Activated CD4-positive, alpha-beta T cell treated with anti-CD3 and anti-CD28 coated beads, Interleukin-2, Interleukin-6, amounts not matched to agents 100 ng/mL and 50 ng/mL, durations not matched to agents 16 hours and 8 hours (primary cell): ENCODE results near the gene SLC43A1.
"Not testable (repeated sequence)": the region's sequence is repeated elsewhere in the genome, so short reads cannot be mapped to it uniquely, and the experiment has no call there.

Experiments used
- DNase-seq: peaks from one replicate; pipeline ENCODE4 v3.0.0-alpha.2; 2020

Gene SLC43A1

DNA sequence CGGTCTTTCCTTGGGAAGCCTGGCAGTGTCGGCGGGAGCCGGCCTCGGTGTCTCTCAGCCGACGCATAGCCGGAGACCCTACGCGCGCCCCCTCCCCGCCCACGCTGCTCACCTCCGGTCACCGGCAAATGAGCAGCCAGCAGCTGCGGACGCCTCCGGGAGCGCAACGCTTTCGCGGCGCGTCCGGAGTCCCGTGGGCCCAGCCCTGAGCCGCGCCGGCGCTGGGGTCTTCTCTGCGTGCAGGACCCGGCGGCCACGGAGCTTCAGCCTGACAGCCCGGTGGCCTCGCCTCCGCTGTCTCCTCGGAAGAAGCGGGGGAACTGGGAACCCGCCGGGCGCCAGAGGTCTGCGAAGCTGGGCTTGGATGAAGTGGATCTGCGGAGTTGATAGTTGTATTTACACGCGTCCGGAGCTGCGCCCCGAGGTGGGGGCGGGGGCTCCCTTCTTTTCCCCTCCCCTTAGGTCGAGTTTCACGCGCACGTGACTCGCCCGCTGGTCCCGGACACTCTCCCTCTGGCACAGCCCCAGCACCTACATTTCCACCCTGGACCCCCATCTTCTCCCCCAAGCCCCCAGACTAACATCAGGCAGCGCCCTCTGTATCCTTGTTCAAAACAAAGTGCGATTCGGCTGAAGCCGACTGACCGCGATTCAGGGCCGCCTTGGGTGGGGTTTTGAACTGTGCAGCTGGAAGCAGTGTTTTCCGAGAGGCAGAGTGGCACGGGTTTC, at the start of gene SLC43A1:
SLC43A1 (minus strand) TSS at position 371 of the 729 bp plus-strand sequence. CDS start 1,591 bp downstream, outside the sequence.
- DNase-seq: peak; percentile 58

DNA sequence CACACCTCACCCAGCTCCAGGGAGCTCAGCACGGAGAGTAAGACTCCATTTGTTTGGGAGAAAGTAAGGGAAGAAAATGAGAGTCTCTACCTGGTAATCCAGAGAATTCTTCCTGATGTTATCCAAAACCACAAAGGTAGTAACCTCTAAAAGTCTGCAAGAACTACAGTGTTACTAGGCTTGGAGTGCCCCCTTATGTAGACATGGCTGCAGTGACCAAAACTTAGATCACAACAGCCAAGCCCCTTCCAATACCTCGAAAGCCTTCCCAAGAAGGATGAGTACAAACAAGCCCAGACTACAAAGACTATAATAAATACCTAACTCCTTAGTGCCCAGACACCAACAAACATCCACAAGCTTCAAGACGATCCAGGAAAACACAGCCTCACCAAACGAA, 47.1 kb upstream of the SLC43A1 start:
- no peak for DNase-seq

DNA sequence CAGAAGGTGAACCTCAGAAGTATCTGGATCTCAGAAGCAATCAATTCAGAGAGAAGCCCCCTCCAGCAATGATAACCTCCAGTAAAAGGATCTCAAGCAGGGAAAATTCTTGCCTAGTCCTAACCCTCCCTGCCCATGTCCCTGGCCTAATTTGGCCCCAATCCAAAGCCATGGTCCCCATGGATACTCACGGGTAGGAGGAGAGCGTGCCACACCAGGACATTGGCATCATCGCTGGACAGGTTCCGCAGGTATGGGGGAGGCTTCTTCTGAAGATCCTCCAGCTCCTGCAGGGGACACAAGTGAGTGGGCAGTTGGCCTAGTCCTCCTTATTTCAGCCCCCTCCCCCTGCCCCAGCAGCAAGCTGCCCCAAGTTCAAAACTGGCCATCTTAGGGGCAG, 44.6 kb upstream of the SLC43A1 start:
- DNase-seq: no peak

DNA sequence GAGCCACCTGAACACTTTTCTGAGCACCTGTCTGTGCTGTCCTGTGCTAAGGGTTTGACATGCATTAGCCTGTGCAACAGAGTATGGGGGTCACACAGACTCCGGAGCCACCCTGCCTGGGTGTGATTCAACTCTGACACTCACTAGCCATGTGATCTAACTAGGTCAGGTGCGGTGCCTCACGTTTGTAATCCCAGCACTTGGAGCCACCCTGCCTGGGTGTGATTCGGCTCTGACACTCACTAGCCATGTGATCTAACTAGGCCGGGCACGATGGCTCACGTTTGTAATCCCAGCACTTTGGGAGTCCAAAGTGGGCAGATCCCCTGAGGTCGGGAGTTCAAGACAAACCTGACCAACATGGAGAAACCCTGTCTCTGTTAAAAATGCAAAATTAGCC, 40.5 kb upstream of the SLC43A1 start:
- no peak for DNase-seq

DNA sequence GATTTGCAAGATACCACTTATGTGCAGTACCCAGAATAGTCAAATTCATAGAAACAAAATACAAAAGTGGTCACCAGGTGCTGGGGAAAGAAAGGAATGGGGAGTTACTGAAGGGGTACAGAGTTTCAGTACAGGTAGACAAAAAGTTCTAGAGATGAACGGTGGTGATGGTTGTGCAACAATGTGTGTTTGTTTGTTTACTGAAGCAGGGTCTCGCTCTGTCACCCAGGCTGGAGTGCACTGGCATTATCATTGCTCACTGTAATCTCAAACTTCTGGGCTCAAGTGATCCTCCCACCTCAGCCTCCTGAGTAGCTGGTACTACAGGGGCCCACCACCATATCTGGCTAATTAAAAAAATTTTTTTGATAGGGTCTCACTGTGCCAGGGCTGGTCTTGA, 39.9 kb upstream of the SLC43A1 start:
- no peak for DNase-seq

DNA sequence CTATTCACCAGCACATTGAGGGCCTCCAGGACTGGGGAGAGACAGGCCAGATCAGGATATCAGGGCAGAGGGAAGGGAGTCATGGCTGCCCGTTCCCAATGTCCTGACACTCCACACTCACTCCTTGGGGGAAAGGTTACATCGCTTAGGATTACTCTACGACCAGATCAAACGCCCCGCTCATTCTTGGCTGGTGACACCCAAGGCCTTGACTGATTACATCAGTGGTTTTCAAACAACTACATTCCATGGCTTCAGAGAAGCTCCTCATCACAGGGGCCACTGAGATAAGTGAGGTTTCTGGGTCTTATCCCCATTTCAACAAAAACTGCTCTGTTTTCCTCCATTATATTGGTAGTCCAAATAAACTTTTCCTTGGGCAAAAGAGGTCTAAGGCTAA, 37.0 kb upstream of the SLC43A1 start:
- DNase-seq: no peak

DNA sequence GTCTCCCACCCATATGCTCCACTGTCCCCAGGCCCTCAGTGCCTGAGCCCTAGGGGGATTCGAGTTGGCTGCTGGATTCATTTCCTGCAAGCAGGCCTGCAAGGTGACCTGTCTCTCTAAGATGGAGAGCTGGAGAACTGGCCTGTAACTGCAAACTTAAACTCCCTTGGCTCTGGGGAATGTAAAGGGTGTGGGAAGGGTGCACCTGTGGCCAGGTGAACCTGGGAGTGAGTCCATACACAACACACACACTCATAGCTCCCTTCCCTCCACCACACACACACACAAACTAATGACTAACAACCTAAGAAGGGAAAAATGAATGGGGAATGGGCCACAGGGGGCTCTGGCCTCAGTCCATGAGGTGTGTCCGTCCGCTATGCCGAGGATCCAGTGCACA, 36.4 kb upstream of the SLC43A1 start:
- DNase-seq: no peak

DNA sequence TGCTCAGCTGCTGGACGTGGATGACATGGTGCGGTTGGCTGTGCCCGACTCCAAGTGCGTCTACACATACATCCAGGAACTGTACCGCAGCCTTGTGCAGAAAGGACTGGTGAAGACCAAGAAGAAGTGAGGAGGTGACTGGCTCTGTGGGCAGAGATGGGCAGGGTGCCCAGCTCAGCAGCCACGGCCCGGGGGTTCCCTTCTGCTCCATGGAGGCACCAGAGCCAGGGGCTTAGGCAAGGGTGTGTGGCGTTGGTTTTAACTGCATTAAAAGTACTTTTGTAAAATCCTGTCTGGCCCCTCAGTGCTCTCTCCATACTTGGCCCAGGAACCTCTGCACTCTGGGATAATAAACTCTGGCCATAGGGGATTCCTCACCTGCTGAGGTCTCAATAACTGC, 34.5 kb upstream of the SLC43A1 start:
- no peak for DNase-seq

DNA sequence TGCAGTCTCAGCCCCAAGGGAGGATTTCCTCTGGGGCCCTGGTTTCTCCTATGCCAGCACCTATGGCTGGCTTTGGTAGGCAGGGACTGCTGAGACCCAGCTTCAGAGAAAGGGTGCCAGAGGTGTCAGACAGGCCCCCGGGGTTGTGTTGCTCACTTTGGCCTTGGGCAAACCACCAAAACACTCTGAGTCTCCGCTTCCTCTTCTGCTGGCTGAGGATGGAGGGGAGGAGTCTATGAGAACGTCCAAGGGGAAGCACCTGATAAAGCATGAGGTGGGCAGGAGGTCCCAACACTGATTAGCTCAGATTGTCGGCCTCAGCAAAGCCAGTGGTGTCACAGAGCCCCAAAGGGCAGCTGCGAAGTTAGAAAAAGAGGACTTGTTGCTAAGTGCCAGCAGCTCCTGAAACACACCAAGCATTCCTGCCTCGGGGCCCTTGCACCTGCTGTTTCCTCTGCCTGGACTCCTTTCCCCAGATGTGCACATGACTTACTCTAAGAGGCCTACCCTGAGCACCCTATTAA, 32.4 kb upstream of the SLC43A1 start:
- no peak for DNase-seq

DNA sequence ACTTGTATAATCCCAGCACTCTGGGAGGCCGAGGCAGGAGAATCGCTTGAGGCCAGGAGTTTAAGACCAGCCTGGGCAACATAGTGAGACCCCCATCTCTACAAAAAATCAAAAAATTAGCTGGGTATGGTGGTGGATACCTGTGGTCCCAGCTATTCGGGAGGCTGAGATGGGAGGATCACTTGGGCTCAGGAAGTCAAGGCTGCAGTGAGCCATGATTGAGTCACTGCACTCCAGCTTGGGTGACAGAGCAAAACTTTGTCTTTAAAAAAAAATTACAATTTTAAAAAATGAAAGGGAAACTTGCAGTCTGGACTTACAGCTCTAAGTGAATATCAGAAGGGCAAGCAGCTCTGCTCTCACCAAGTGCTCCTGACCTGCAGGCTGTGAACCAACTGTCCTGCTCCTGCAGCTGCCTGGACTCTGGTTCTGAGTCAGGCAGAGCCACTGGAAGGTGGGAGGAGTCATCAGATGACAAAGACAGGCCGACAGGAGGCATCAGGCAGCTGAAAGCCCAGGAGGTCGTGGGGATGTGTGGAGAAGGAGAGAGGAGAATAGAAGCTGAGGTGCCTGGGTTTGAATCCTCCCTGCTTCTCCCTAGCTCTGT, 31.5 kb upstream of the SLC43A1 start:
- DNase-seq: peak; percentile 46

DNA sequence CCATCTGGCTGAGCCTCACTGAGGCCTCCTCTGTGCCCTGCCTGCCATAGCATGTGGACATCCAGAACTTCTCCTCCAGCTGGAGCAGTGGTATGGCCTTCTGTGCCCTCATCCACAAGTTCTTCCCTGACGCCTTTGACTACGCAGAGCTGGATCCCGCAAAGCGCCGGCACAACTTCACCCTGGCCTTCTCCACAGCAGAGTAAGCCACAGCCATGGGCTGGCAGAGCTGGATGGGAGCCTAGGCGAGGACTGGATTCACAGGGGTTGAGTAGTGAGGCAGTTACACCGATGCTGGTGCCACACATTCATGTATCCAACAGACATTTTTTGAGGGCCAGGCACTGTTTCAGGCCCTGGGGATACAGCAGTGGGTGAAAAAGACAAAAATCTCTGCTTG, 30.9 kb upstream of the SLC43A1 start:
- DNase-seq: no peak

DNA sequence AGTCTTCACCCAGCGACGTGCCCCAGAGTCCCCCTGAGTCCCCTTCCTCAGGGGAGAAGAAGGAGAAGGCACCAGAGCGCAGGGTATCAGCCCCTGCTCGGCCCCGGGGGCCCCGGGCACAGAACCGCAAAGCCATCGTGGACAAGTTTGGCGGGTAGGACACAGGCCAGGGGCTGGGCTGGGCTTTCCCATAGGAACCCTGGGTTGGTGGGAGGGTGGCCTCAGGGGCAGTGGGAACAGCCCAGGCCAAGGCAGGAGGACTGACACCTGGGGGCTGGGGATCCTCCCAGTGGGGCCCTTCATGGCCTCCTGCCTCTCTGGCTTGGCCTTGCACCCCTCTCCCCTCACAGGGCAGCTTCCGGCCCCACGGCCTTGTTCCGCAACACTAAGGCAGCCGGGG, 30.4 kb upstream of the SLC43A1 start:
- DNase-seq: no peak

DNA sequence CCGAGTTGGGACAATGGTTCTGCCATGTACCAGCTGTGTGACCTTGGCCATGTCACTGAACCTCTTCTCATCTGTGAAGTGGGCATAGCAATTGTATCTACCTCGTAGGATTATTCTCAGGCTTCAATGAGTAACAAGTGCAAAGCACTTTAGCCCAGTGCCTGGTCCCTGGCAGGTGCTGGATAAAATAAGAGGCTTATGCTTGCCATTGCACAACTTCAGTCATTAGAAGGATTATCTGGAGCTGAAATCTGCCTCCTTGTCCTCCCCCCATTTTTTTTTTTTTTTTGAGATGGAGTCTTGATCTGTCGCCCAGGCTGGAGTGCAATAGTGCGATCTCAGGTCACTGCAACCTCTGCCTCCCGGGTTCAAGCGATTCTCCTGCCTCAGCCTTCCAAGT, 29.1 kb upstream of the SLC43A1 start:
- no peak for DNase-seq

DNA sequence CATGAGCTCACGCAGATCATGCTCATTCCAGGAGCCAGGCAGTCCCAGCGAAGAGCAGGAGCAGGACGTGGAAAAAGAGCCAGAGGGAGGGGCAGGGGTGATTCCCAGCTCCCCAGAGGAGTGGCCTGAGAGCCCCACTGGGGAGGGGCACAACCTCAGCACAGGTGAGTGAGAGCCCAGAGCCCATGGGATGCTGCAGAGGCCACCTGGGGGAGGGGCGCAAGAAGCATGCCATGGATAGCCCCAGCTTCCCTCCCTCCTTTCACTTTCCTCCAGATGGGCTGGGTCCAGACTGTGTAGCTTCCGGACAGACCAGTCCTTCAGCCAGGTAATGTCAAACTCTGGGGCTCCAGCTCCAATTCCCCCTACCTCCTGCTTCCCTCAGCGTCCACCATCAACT, 28.1 kb upstream of the SLC43A1 start:
- no peak for DNase-seq

DNA sequence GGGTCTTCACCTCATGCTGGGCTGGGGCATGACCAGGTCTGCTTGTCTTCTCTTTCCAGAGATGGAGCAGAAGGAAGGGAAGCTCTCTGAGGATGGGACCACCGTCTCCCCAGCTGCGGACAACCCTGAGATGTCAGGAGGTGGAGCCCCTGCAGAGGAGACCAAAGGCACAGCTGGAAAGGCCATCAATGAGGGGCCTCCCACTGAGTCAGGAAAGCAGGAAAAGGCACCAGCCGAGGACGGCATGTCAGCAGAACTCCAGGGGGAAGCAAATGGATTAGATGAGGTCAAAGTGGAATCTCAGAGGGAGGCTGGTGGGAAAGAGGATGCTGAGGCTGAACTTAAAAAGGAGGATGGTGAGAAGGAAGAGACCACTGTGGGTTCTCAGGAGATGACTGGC, 27.1 kb upstream of the SLC43A1 start:
- DNase-seq: no peak

DNA sequence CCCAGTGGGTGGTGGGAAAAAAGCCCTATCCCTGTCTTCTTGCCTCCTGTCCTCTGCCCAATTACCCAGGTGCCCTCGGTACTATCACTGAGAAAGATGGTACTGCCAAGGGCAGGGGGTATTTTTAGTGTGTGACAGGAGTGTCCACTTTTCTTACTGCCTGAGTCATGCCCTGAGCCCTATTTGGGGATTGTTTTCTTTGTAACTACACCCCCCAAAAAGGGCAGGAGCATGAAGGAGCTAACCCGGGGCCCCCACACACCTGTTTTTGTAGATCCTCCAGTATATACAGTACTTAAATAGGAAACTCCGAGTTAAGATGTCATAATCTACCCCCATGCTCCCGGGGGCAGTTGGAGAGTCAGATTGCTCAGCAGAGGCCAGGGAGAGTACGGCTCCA, 25.7 kb upstream of the SLC43A1 start:
- DNase-seq: no peak

DNA sequence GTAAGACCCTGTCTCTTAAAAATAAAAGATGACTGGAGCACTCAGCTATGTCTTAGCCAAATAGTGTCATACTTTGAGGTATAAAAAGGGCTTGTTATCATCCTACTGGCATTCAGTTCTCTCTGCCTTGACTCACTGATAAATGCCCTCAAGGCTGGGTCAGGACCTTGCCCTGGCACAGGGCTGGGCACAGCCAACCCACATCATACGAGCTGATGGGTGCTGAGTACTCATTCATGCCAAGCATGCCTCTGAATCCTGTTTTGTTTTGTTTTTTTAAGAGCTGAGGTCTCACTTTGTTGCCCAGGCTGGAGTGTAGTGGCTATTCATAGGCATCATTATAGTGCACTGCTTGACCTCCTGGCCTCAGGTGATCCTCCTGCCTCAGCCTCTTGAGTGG, 23.8 kb upstream of the SLC43A1 start:
- no peak for DNase-seq

DNA sequence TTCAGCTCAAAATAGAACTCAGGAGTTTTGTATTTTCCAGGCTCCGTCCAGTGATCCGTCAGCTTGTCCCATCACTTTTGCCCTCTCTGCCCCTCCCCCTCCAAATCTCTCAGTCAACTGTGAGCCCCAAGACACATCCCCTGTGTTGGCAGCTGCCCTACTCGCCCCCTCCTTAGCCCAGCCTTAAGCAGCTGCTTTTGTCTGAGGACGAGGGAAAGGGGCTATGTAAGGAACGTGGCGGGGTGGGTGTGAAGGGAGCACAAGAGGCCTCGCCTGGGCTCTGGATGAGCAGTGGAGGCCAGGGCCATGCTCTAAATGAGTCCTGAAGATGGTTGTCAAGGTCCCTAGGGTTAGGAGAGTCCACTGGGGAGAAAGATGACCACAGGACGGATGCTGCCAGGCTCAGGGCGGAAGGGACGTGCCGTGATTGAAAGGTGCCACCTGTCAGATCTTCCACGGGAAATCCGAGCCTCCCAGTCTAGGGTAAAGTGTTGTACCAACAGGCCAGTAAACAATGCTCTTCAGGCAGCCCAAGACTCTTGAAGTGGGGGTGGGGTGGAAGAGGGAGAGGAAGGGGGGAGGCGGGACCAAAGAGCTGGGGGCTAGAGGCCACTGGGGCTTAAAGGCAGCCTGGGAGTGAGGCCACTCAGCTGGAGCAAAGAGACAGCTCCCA, 21.6 kb upstream of the SLC43A1 start, which contains the start of gene SMTNL1:
SMTNL1 (plus strand) TSS at position 649 of the 673 bp plus-strand sequence. CDS start 5,048 bp downstream, outside the sequence.
- no peak for DNase-seq

DNA sequence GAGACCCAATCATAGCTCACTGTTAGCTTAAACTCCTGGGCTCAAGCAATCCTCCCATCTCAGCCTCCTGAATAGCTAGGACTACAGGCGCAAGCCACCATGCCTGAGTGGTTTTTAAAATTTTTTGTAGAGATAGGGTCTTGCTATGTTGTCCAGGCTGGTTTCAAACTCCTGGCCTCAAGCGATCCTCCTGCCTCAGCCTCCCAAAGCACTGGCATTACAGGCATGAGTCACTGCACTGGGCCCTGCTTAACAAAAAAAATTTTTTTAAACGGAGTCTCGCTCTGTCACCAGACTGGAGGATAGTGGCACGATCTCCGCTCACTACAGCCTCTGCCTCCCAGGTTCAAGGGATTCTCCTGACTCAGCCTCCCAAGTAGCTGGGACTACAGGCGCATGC, 18.9 kb upstream of the SLC43A1 start:
- DNase-seq: not testable (repeated sequence)

DNA sequence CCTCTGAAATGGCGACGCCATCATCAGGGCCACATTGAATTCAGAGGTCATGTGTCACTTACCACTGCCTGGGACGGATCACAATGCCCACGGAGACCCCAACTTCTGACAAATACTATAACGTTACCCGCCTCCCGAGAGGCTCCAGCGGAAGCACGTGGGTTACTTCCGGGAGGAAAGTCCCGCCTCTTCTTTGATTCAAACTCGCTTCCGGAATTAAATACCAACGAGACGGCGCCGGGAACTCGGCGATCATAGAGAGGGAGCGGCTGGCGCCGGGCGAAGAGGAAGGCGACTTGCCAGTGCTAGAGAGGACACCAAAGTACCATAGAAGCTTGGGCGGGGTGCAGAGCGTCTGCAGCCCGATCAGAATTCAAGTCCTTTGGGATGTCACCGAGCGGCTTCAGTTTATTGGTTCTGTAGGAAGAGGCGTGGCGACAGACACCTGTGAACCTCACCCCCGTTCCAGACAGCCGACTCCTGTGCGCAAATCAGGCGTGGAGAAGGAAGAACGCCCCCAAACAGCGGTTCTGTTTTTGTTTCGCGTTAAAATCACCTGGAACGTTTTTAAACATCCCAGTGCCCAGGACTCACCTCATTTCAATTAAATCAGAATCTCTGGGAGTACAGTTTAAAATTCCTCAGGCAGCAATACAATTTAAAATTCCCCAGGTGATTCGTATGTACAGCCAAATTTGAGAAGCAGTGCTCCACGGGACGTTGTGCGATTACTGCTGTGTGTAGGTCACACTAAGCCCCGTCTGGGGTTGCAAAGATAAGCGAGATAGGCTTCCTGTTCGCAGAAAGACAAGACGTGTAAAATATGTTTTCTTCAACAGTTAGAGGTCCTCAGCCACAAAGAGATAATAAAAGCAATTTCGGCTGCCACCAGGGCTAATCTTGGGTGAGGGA, 15.3 kb upstream of the SLC43A1 start, which contains the start of gene TIMM10:
TIMM10 (minus strand) TSS at position 159 of the 912 bp plus-strand sequence. CDS start 565 bp downstream, outside the sequence.
- peak; percentile 97 for DNase-seq

DNA sequence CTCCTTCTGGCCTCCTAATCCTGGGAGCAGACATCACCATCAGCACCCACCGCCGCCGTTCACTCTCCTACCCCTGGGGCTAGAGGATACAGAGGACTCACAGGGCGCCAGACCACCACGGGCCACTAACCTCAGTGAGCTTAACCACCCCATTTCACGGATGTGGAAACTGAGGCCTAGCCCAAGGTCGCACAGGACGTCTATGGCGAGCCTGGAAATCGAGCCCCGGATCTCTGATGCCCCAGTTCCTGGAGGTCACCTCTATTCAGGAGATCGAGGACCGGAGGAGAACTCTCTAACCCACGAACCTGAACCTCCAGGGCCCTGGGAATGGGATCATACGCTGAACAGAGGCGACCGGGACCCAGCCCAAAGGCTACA, 14.7 kb upstream of the SLC43A1 start:
- DNase-seq: peak; percentile 7

DNA sequence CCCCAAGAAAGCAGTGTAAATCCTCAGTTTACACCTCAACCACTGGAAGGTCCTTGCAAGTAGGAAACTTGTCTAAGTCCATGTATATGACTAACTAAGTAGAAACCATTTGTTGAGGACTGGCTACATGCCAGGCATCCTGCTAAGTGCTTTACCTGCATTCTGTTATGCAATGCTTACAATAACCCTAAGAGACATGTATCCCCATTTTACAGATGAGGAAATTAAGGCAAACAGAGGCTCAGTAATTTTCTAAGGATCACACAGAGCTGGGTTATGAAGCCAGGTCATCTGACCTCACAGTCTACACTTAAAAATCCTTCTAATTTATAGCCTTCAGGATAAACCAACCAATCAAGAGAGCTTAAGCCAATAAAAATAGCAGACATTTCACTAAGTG, 13.5 kb upstream of the SLC43A1 start:
- no peak for DNase-seq
